Omental fat pad (tissue), 4 donors: ENCODE data around the gene CMSS1. TPM values are rescaled to one million over a fixed set of nuclear protein-coding genes. Genes with fewer than 3 reads are reported as not detected.

ENCODE experiments used
- ATAC-seq: fragments of 150-250 bp; one replicate; pipeline ENCODE4 v1.9.1; 2016; ENCODE audit warnings: mild to moderate bottlenecking, moderate library complexity; ENCODE audit not compliant: low FRiP score
- DNase-seq: peaks from one replicate; pipeline ENCODE4 v3.0.0-alpha.2; 2019; ENCODE audit warnings: low spot score
- CTCF ChIP-seq, 3 donors: fragments of 450-650 bp; IDR thresholded peaks; one replicate each; pipeline ENCODE4 v1.5.1; 2016 to 2017; ENCODE audit warnings: antibody characterized with exemption in 3 of 3, mild to moderate bottlenecking in 3 of 3, moderate library complexity in 2 of 3
- total RNA-seq, 4 donors: library from RNA; depleted of rRNA; stranded (reverse); fragments of >200 nt; gene quantifications; one replicate each; pipeline ENCODE4 v1.1.0, GENCODE V29; 2016

CMSS1 gene
- total RNA-seq, 4 donors from 2014 or later: 16.9 to 29.3 (median 21.1) TPM

GRCh38 chr3:99961756-99962515, 144.3 kb downstream of the CMSS1 start:
- ATAC-seq: no peak
- no peak for TF ChIP-seq CTCF (IDR thresholded peaks at IDR 0.05)
- DNase-seq: no peak

GRCh38 chr3:99962703-99963102, 145.0 kb downstream of the CMSS1 start:
- ATAC-seq: no peak
- no peak for DNase-seq
- no peak for TF ChIP-seq CTCF (IDR thresholded peaks at IDR 0.05)

GRCh38 chr3:99965077-99965476, 147.4 kb downstream of the CMSS1 start:
- ATAC-seq (peak; percentile 85), DNase-seq (no peak)
- TF ChIP-seq CTCF (IDR thresholded peaks at IDR 0.05): no peak

GRCh38 chr3:99965681-99966408, 148.2 kb downstream of the CMSS1 start:
- TF ChIP-seq CTCF (IDR thresholded peaks at IDR 0.05): no peak
- DNase-seq (no peak), ATAC-seq (peak; percentile 14)

GRCh38 chr3:99966662-99967416, 149.2 kb downstream of the CMSS1 start:
- TF ChIP-seq CTCF (IDR thresholded peaks at IDR 0.05): no peak
- ATAC-seq (no peak), DNase-seq (no peak)

GRCh38 chr3:99967796-99968195, 150.1 kb downstream of the CMSS1 start:
- TF ChIP-seq CTCF (IDR thresholded peaks at IDR 0.05): no peak
- peak; percentile 66 for ATAC-seq
- DNase-seq: no peak
